Muscle layer of colon (tissue), 2 donors: ENCODE data around the gene TTC9.
A peak's percentile ranks its signal among the peaks of the same experiment; 100 is the strongest.

ENCODE experiments used
- H3K27ac ChIP-seq: one replicate; pipeline ENCODE4 v1.7.0; 2013; ENCODE audit warnings: low read depth, mild to moderate bottlenecking, low read length, moderate library complexity
- H3K27me3 ChIP-seq, 2 donors: one replicate each; pipeline ENCODE4 v1.7.0; 2013; ENCODE audit warnings: low read length in 2 of 2, mild to moderate bottlenecking in 2 of 2; ENCODE audit not compliant: insufficient read depth in 2 of 2, control insufficient read depth in 1 of 2
- H3K36me3 ChIP-seq: one replicate; pipeline ENCODE4 v1.7.0; 2013; ENCODE audit warnings: mild to moderate bottlenecking, low read length; ENCODE audit not compliant: insufficient read depth
- H3K4me1 ChIP-seq: one replicate; pipeline ENCODE4 v1.7.0; 2013; ENCODE audit warnings: mild to moderate bottlenecking, low read length; ENCODE audit not compliant: insufficient read depth
- H3K4me3 ChIP-seq, 2 donors: one replicate each; pipeline ENCODE4 v1.7.0; 2013; ENCODE audit warnings: low read length in 2 of 2, low read depth in 1 of 2, mild to moderate bottlenecking in 1 of 2, moderate library complexity in 1 of 2
- H3K9ac ChIP-seq: one replicate; pipeline ENCODE4 v1.7.0; 2013; ENCODE audit warnings: low read length
- H3K9me3 ChIP-seq: one replicate; pipeline ENCODE4 v1.7.0; 2013; ENCODE audit warnings: mild to moderate bottlenecking, low read length
- donor health status: abdominal sarcoma.
- donor health status: Adenocarcinoma of cecum.

Gene TTC9

GRCh38 chr14:70641548-70642302, at the start of gene TTC9:
Gene TTC9, plus strand, starts transcription at chr14:70641916. Its CDS starts 214 bp downstream, at chr14:70642130.
- no peaks in the 10 kb centered on the region for H3K4me1 ChIP-seq
- peak within 1 kb of the TSS; percentile 38 to 54 for H3K4me3 ChIP-seq
- H3K36me3 ChIP-seq: no peaks in the 10 kb centered on the region
- H3K9ac ChIP-seq: no peak within 1 kb of the TSS
- no peak within 1 kb of the TSS for H3K27ac ChIP-seq
- peaks cover 14 to 29% of the 10 kb centered on the region in 2 donors for H3K27me3 ChIP-seq
- H3K9me3 ChIP-seq: no peaks in the 10 kb centered on the region

GRCh38 chr14:70594461-70594860, 47.3 kb upstream of the TTC9 start:
- Histone ChIP-seq H3K27ac (no peak overlapping the region), H3K27me3 (no peaks in the 10 kb centered on the region), H3K9ac (no peak overlapping the region), H3K4me1 (peaks cover 7% of the 10 kb centered on the region), H3K4me3 (no peak overlapping the region), H3K36me3 (peaks cover 64% of the 10 kb centered on the region), H3K9me3 (no peaks in the 10 kb centered on the region)

GRCh38 chr14:70595443-70596185, 46.1 kb upstream of the TTC9 start:
- Histone ChIP-seq H3K4me1 (peaks cover 11% of the 10 kb centered on the region), H3K4me3 (no peak overlapping the region), H3K36me3 (peaks cover 56% of the 10 kb centered on the region), H3K9ac (no peak overlapping the region), H3K9me3 (no peaks in the 10 kb centered on the region), H3K27ac (no peak overlapping the region), H3K27me3 (no peaks in the 10 kb centered on the region)

GRCh38 chr14:70597731-70598130, 44.0 kb upstream of the TTC9 start:
- H3K4me3 ChIP-seq: no peak overlapping the region
- H3K9me3 ChIP-seq: no peaks in the 10 kb centered on the region
- H3K36me3 ChIP-seq: peaks cover 37% of the 10 kb centered on the region
- H3K27me3 ChIP-seq: no peaks in the 10 kb centered on the region
- no peak overlapping the region for H3K9ac ChIP-seq
- no peak overlapping the region for H3K27ac ChIP-seq
- peaks cover 17% of the 10 kb centered on the region for H3K4me1 ChIP-seq

GRCh38 chr14:70599345-70599744, 42.4 kb upstream of the TTC9 start:
- H3K36me3 ChIP-seq: peaks cover 21% of the 10 kb centered on the region
- H3K27ac ChIP-seq: no peak overlapping the region
- no peak overlapping the region for H3K4me3 ChIP-seq
- no peaks in the 10 kb centered on the region for H3K9me3 ChIP-seq
- H3K9ac ChIP-seq: no peak overlapping the region
- H3K27me3 ChIP-seq: no peaks in the 10 kb centered on the region
- H3K4me1 ChIP-seq: peaks cover 17% of the 10 kb centered on the region

GRCh38 chr14:70600382-70601157, 41.1 kb upstream of the TTC9 start, which contains the start of gene MED6:
Gene MED6, minus strand, starts transcription at chr14:70600655. Its CDS starts 18 bp downstream, at chr14:70600637.
- H3K27me3 ChIP-seq: no peaks in the 10 kb centered on the region
- peak within 1 kb of the TSS; percentile 57 for H3K27ac ChIP-seq
- peak within 1 kb of the TSS; percentile 88 for H3K9ac ChIP-seq
- H3K9me3 ChIP-seq: no peaks in the 10 kb centered on the region
- peaks cover 17% of the 10 kb centered on the region for H3K4me1 ChIP-seq
- peak within 1 kb of the TSS; percentile 53 to 99 for H3K4me3 ChIP-seq
- H3K36me3 ChIP-seq: peaks cover 8% of the 10 kb centered on the region

- peaks cover 17% of the 10 kb centered on the region for H3K4me1 ChIP-seq
- H3K27ac ChIP-seq: no peak overlapping the region
- H3K27me3 ChIP-seq: no peaks in the 10 kb centered on the region
- H3K36me3 ChIP-seq: peaks cover 4% of the 10 kb centered on the region
- peak overlapping the region in 1 of 2 donors; percentile 63 for H3K4me3 ChIP-seq
- no peak overlapping the region for H3K9ac ChIP-seq
- H3K9me3 ChIP-seq: no peaks in the 10 kb centered on the region
These were observed 40.6 kb upstream of the TTC9 start for GRCh38 chr14:70601162-70601561.

GRCh38 chr14:70602254-70602653, 39.5 kb upstream of the TTC9 start:
- no peak overlapping the region for H3K27ac ChIP-seq

GRCh38 chr14:70611216-70611615, 30.5 kb upstream of the TTC9 start:
- no peaks in the 10 kb centered on the region for H3K9me3 ChIP-seq
- no peak overlapping the region for H3K4me3 ChIP-seq
- H3K4me1 ChIP-seq: no peaks in the 10 kb centered on the region
- H3K27ac ChIP-seq: no peak overlapping the region
- H3K27me3 ChIP-seq: peaks cover 0 to 5% of the 10 kb centered on the region in 2 donors
- no peaks in the 10 kb centered on the region for H3K36me3 ChIP-seq
- no peak overlapping the region for H3K9ac ChIP-seq

More at GRCh38 chr14:70602254-70602653, 39.5 kb upstream of the TTC9 start:
- Histone ChIP-seq H3K9me3 (no peaks in the 10 kb centered on the region), H3K9ac (no peak overlapping the region), H3K4me1 (peaks cover 17% of the 10 kb centered on the region), H3K36me3 (no peaks in the 10 kb centered on the region), H3K4me3 (no peak overlapping the region), H3K27me3 (no peaks in the 10 kb centered on the region)

- H3K4me1 ChIP-seq: no peaks in the 10 kb centered on the region
These were observed 25.1 kb upstream of the TTC9 start for GRCh38 chr14:70616646-70617045.

GRCh38 chr14:70618314-70618713, 23.4 kb upstream of the TTC9 start:
- Histone ChIP-seq H3K36me3 (no peaks in the 10 kb centered on the region), H3K9me3 (no peaks in the 10 kb centered on the region), H3K4me1 (no peaks in the 10 kb centered on the region), H3K9ac (no peak overlapping the region), H3K27ac (no peak overlapping the region), H3K4me3 (no peak overlapping the region), H3K27me3 (no peaks in the 10 kb centered on the region)

More at GRCh38 chr14:70616646-70617045, 25.1 kb upstream of the TTC9 start:
- H3K27me3 ChIP-seq: no peaks in the 10 kb centered on the region
- no peak overlapping the region for H3K4me3 ChIP-seq
- H3K9ac ChIP-seq: no peak overlapping the region
- no peak overlapping the region for H3K27ac ChIP-seq
- no peaks in the 10 kb centered on the region for H3K9me3 ChIP-seq
- H3K36me3 ChIP-seq: no peaks in the 10 kb centered on the region
